Measurements from ENCODE around the gene TRIM71. TPM values are rescaled to one million over a fixed set of nuclear protein-coding genes. Genes with fewer than 3 reads are reported as not detected.

TRIM71 gene
- total and polyA plus RNA-seq, 7 experiments from 2014 or later = 0.20 TPM; not detected in 6

GRCh38 chr3:32885283-32885901 lies 67.6 kb downstream of the TRIM71 start:
- Histone ChIP-seq H3K9me3 (ENCODE audit: control insufficient read depth in 2 of 3, low read length in 3 of 3) (no peaks in the 10 kb centered on the region), H3K36me3 (ENCODE audit: control insufficient read depth in 2 of 3, insufficient read depth in 3 of 3, low read length in 3 of 3) (no peaks in the 10 kb centered on the region), H3K4me3 (ENCODE audit: low read length) (no peak overlapping the region), H3K27me3 (ENCODE audit: control insufficient read depth in 2 of 2, insufficient read depth in 2 of 2, low read length in 2 of 2) (no peaks in the 10 kb centered on the region), H3K27ac (ENCODE audit: low read depth, low read length) (no peak overlapping the region), H3K4me1 (ENCODE audit: control insufficient read depth in 2 of 2, insufficient read depth in 2 of 2, low read length in 2 of 2) (peaks cover 0 to 6% of the 10 kb centered on the region in 2 donors)
- Mint-ChIP-seq H3K4me1 (peaks cover 0 to 24% (median 11%) of the 10 kb centered on the region in 7 donors), H3K4me3 (no peak overlapping the region), H3K36me3 (no peaks in the 10 kb centered on the region), H3K9me3 (no peaks in the 10 kb centered on the region), H3K27me3 (peaks cover 0 to 60% (median 0%) of the 10 kb centered on the region in 5 donors), H3K27ac (no peak overlapping the region)
- ChIA-PET CTCF (no interaction called here), POLR2A (no interaction called here)
- no peak for ATAC-seq
- no peak for DNase-seq
- intact Hi-C loops (cut with micrococcal nuclease) = no loop called here

GRCh38 chr3:32886296-32886695 lies 68.5 kb downstream of the TRIM71 start:
- DNase-seq = no peak
- ChIA-PET POLR2A (no interaction called here), CTCF (no interaction called here)
- Histone ChIP-seq H3K9me3 (ENCODE audit: control insufficient read depth in 2 of 3, low read length in 3 of 3) (no peaks in the 10 kb centered on the region), H3K27ac (ENCODE audit: low read depth, low read length) (no peak overlapping the region), H3K4me1 (ENCODE audit: control insufficient read depth in 2 of 2, insufficient read depth in 2 of 2, low read length in 2 of 2) (peaks cover 0 to 6% of the 10 kb centered on the region in 2 donors), H3K36me3 (ENCODE audit: control insufficient read depth in 2 of 3, insufficient read depth in 3 of 3, low read length in 3 of 3) (no peaks in the 10 kb centered on the region), H3K4me3 (ENCODE audit: low read length) (no peak overlapping the region), H3K27me3 (ENCODE audit: control insufficient read depth in 2 of 2, insufficient read depth in 2 of 2, low read length in 2 of 2) (no peaks in the 10 kb centered on the region)
- Mint-ChIP-seq H3K4me1 (peaks cover 0 to 24% (median 11%) of the 10 kb centered on the region in 7 donors), H3K27me3 (peaks cover 0 to 54% (median 0%) of the 10 kb centered on the region in 5 donors), H3K27ac (no peak overlapping the region), H3K36me3 (no peaks in the 10 kb centered on the region), H3K9me3 (no peaks in the 10 kb centered on the region), H3K4me3 (no peak overlapping the region)
- intact Hi-C loops (cut with micrococcal nuclease) = no loop called here
- no peak for ATAC-seq

GRCh38 chr3:32886911-32887310 lies 69.1 kb downstream of the TRIM71 start:
- no peaks in the 10 kb centered on the region for H3K36me3 Mint-ChIP-seq
- DNase-seq (no peak), ATAC-seq (no peak)
- H3K27ac Mint-ChIP-seq = no peak overlapping the region
- no peaks in the 10 kb centered on the region for H3K9me3 Mint-ChIP-seq
- no peak overlapping the region for H3K27ac ChIP-seq (ENCODE audit: low read depth, low read length)
- POLR2A ChIA-PET = no interaction called here
- CTCF ChIA-PET = no interaction called here
- H3K4me3 Mint-ChIP-seq = no peak overlapping the region
- peaks cover 0 to 6% of the 10 kb centered on the region in 2 donors for H3K4me1 ChIP-seq (ENCODE audit: control insufficient read depth in 2 of 2, insufficient read depth in 2 of 2, low read length in 2 of 2)
- peaks cover 0 to 51% (median under 1%) of the 10 kb centered on the region in 5 donors for H3K27me3 Mint-ChIP-seq
- H3K27me3 ChIP-seq (ENCODE audit: control insufficient read depth in 2 of 2, insufficient read depth in 2 of 2, low read length in 2 of 2) = no peaks in the 10 kb centered on the region
- H3K36me3 ChIP-seq (ENCODE audit: control insufficient read depth in 2 of 3, insufficient read depth in 3 of 3, low read length in 3 of 3) = no peaks in the 10 kb centered on the region
- H3K4me1 Mint-ChIP-seq = peaks cover 0 to 21% (median 11%) of the 10 kb centered on the region in 7 donors
- intact Hi-C loops (cut with micrococcal nuclease) = no loop called here
- no peaks in the 10 kb centered on the region for H3K9me3 ChIP-seq (ENCODE audit: control insufficient read depth in 2 of 3, low read length in 3 of 3)
- no peak overlapping the region for H3K4me3 ChIP-seq (ENCODE audit: low read length)

GRCh38 chr3:32888739-32889138 lies 70.9 kb downstream of the TRIM71 start:
- ATAC-seq = no peak
- Histone ChIP-seq H3K9me3 (ENCODE audit: control insufficient read depth in 2 of 3, low read length in 3 of 3) (no peaks in the 10 kb centered on the region), H3K36me3 (ENCODE audit: control insufficient read depth in 2 of 3, insufficient read depth in 3 of 3, low read length in 3 of 3) (no peaks in the 10 kb centered on the region), H3K27me3 (ENCODE audit: control insufficient read depth in 2 of 2, insufficient read depth in 2 of 2, low read length in 2 of 2) (no peaks in the 10 kb centered on the region), H3K4me3 (ENCODE audit: low read length) (no peak overlapping the region), H3K4me1 (ENCODE audit: control insufficient read depth in 2 of 2, insufficient read depth in 2 of 2, low read length in 2 of 2) (no peaks in the 10 kb centered on the region), H3K27ac (ENCODE audit: low read depth, low read length) (no peak overlapping the region)
- Mint-ChIP-seq H3K9me3 (no peaks in the 10 kb centered on the region), H3K4me1 (peaks cover 0 to 7% (median 0%) of the 10 kb centered on the region in 7 donors), H3K36me3 (no peaks in the 10 kb centered on the region), H3K4me3 (no peak overlapping the region), H3K27ac (no peak overlapping the region), H3K27me3 (peaks cover 1 to 55% (median 9%) of the 10 kb centered on the region in 5 donors)
- DNase-seq = no peak
- ChIA-PET POLR2A (no interaction called here), CTCF (no interaction called here)
- intact Hi-C loops (cut with micrococcal nuclease) = no loop called here

GRCh38 chr3:32890420-32891276 lies 72.9 kb downstream of the TRIM71 start:
- intact Hi-C loops (cut with micrococcal nuclease) = no loop called here
- no peak overlapping the region for H3K27ac ChIP-seq (ENCODE audit: low read depth, low read length)
- ChIA-PET CTCF (no interaction called here), POLR2A (no interaction called here)
- H3K27me3 ChIP-seq (ENCODE audit: control insufficient read depth in 2 of 2, insufficient read depth in 2 of 2, low read length in 2 of 2) = no peaks in the 10 kb centered on the region
- no peaks in the 10 kb centered on the region for H3K9me3 ChIP-seq (ENCODE audit: control insufficient read depth in 2 of 3, low read length in 3 of 3)
- H3K9me3 Mint-ChIP-seq = no peaks in the 10 kb centered on the region
- H3K36me3 Mint-ChIP-seq = no peaks in the 10 kb centered on the region
- H3K4me1 ChIP-seq (ENCODE audit: control insufficient read depth in 2 of 2, insufficient read depth in 2 of 2, low read length in 2 of 2) = no peaks in the 10 kb centered on the region
- no peak overlapping the region for H3K4me3 Mint-ChIP-seq
- H3K4me3 ChIP-seq (ENCODE audit: low read length) = no peak overlapping the region
- DNase-seq (no peak), ATAC-seq (no peak)
- peaks cover 7 to 62% (median 15%) of the 10 kb centered on the region in 5 donors for H3K27me3 Mint-ChIP-seq
- H3K27ac Mint-ChIP-seq = no peak overlapping the region
- H3K4me1 Mint-ChIP-seq = peaks cover 0 to 3% (median 0%) of the 10 kb centered on the region in 7 donors
- no peaks in the 10 kb centered on the region for H3K36me3 ChIP-seq (ENCODE audit: control insufficient read depth in 2 of 3, insufficient read depth in 3 of 3, low read length in 3 of 3)

GRCh38 chr3:32891365-32891764 lies 73.6 kb downstream of the TRIM71 start:
- H3K36me3 ChIP-seq (ENCODE audit: control insufficient read depth in 2 of 3, insufficient read depth in 3 of 3, low read length in 3 of 3) = no peaks in the 10 kb centered on the region
- H3K4me3 ChIP-seq (ENCODE audit: low read length) = no peak overlapping the region
- Mint-ChIP-seq H3K27ac (no peak overlapping the region), H3K36me3 (no peaks in the 10 kb centered on the region), H3K4me3 (no peak overlapping the region), H3K9me3 (no peaks in the 10 kb centered on the region), H3K4me1 (peaks cover 0 to 3% (median 0%) of the 10 kb centered on the region in 7 donors), H3K27me3 (peaks cover 12 to 65% (median 19%) of the 10 kb centered on the region in 5 donors)
- no peak for DNase-seq
- intact Hi-C loops (cut with micrococcal nuclease) = no loop called here
- ATAC-seq = no peak
- no peaks in the 10 kb centered on the region for H3K27me3 ChIP-seq (ENCODE audit: control insufficient read depth in 2 of 2, insufficient read depth in 2 of 2, low read length in 2 of 2)
- H3K9me3 ChIP-seq (ENCODE audit: control insufficient read depth in 2 of 3, low read length in 3 of 3) = no peaks in the 10 kb centered on the region
- no peaks in the 10 kb centered on the region for H3K4me1 ChIP-seq (ENCODE audit: control insufficient read depth in 2 of 2, insufficient read depth in 2 of 2, low read length in 2 of 2)
- ChIA-PET CTCF (no interaction called here), POLR2A (no interaction called here)
- H3K27ac ChIP-seq (ENCODE audit: low read depth, low read length) = no peak overlapping the region
